HepG2 (cell line): ENCODE data around the gene ATP6V1F. TPM values are rescaled to one million over a fixed set of nuclear protein-coding genes. Genes with fewer than 3 reads are reported as not detected.

Source experiments
- HDAC1 ChIP-seq: sonication (generic); formaldehyde crosslinking; IDR thresholded peaks from 2 replicates; pipeline ENCODE4 v1.5.1; 2020; ENCODE audit warnings: mild to moderate bottlenecking, missing genetic modification reagents
- HNF1B ChIP-seq: sonication (generic); formaldehyde crosslinking; IDR thresholded peaks from 2 replicates; pipeline ENCODE4 v1.5.1; 2020; ENCODE audit warnings: mild to moderate bottlenecking, moderate library complexity, missing genetic modification reagents
- HOXA5 ChIP-seq: sonication (generic); formaldehyde crosslinking; IDR thresholded peaks from 2 replicates; pipeline ENCODE4 v1.4.0; 2020; ENCODE audit warnings: missing genetic modification reagents
- LRRFIP1 ChIP-seq: sonication (generic); formaldehyde crosslinking; conservative IDR thresholded peaks from 2 replicates; pipeline ENCODE4 v1.4.0; 2020; ENCODE audit warnings: missing genetic modification reagents
- MAF1 ChIP-seq: sonication (generic); formaldehyde crosslinking; IDR thresholded peaks from 2 replicates; pipeline ENCODE4 v1.5.0; 2020; ENCODE audit warnings: missing genetic modification reagents, borderline replicate concordance
- MXD4 ChIP-seq: IDR thresholded peaks from 2 replicates; pipeline ENCODE4 v1.6.1; 2016; ENCODE audit warnings: mild to moderate bottlenecking, missing biosample characterization, missing genetic modification reagents
- NCOR1 ChIP-seq: fragments of 200-600 bp; sonication (generic); IDR thresholded peaks from 2 replicates; pipeline ENCODE4 v1.7.0; 2017; ENCODE audit warnings: antibody characterized with exemption, low read length, borderline replicate concordance
- RBM39 ChIP-seq: fragments of 200-400 bp; formaldehyde crosslinking; IDR thresholded peaks from one replicate; pipeline ENCODE4 v1.6.1; 2018; ENCODE audit warnings: antibody characterized with exemption, mild to moderate bottlenecking, low read depth, low read length; ENCODE audit not compliant: poor library complexity, severe bottlenecking
- SMAD1 ChIP-seq: sonication (generic); formaldehyde crosslinking; IDR thresholded peaks from 2 replicates; pipeline ENCODE4 v1.4.0; 2020; ENCODE audit warnings: missing genetic modification reagents, low read depth, mild to moderate bottlenecking, borderline replicate concordance
- ZNF24 ChIP-seq: fragments of 450-650 bp; IDR thresholded peaks from 2 replicates; pipeline ENCODE4 v1.6.1; 2017; ENCODE audit warnings: antibody characterized with exemption, mild to moderate bottlenecking
- ZNF362 ChIP-seq: sonication (generic); formaldehyde crosslinking; IDR thresholded peaks from 2 replicates; pipeline ENCODE4 v1.4.0; 2020; ENCODE audit warnings: missing genetic modification reagents, mild to moderate bottlenecking, borderline replicate concordance
- ZNF446 ChIP-seq: sonication (generic); formaldehyde crosslinking; IDR thresholded peaks from 2 replicates; pipeline ENCODE4 v1.5.0; 2020; ENCODE audit warnings: mild to moderate bottlenecking, missing genetic modification reagents
- ZNF530 ChIP-seq: sonication (generic); formaldehyde crosslinking; IDR thresholded peaks from 2 replicates; pipeline ENCODE4 v1.5.0; 2020; ENCODE audit warnings: low read depth, mild to moderate bottlenecking, missing genetic modification reagents
- polyA plus RNA-seq, 8 experiments: library from polyadenylated mRNA; depleted of rRNA in 3 of 8; stranded (reverse) in 7 of 8; unstranded in 1 of 8; fragments of >200 nt; fragmentation: Illumina TruSeq in 4 of 8; extraction: Trizol in 4 of 8; gene quantifications; 2 replicates each; pipeline versions ENCODE4 v1.2.1 to v1.2.3, GENCODE V29; 2011 to 2016; ENCODE audit warnings: low read depth in 4 of 8, missing spikeins in 1 of 8, mixed read lengths in 1 of 8; ENCODE audit not compliant: insufficient read depth in 1 of 8
- total RNA-seq, 5 experiments: library from RNA; depleted of rRNA; stranded (reverse); fragments of >200 nt; fragmentation: Illumina TruSeq; extraction: Trizol; gene quantifications; 2 replicates each; pipeline ENCODE4 v1.2.3, GENCODE V29; 2016; ENCODE audit warnings: low read depth in 1 of 5
- TF ChIP-seq, protein P1 (sequence below): sonication (generic); formaldehyde crosslinking; IDR thresholded peaks from 2 replicates; pipeline ENCODE4 v1.8.0; 2022; ENCODE audit warnings: mild to moderate bottlenecking, missing genetic modification reagents; ENCODE audit not compliant: insufficient replicate concordance
- TF ChIP-seq, protein P2 (sequence below): sonication (generic); formaldehyde crosslinking; IDR thresholded peaks from 2 replicates; pipeline ENCODE4 v1.4.0; 2020; ENCODE audit warnings: missing genetic modification reagents
- TF ChIP-seq, protein P3 (sequence below): sonication (generic); formaldehyde crosslinking; IDR thresholded peaks from 2 replicates; pipeline ENCODE4 v1.4.0; 2020; ENCODE audit warnings: mild to moderate bottlenecking, missing genetic modification reagents

Gene ATP6V1F
- total and polyA plus RNA-seq, 2 of the 13 experiments (the other 11 are each of a cell fraction or from before 2014, with no cell fraction given) = 87.2 to 132 TPM

GRCh38 chr7:128869138-128869943, 6.7 kb downstream of the ATP6V1F start (continued):
- TF ChIP-seq, protein P1, sequence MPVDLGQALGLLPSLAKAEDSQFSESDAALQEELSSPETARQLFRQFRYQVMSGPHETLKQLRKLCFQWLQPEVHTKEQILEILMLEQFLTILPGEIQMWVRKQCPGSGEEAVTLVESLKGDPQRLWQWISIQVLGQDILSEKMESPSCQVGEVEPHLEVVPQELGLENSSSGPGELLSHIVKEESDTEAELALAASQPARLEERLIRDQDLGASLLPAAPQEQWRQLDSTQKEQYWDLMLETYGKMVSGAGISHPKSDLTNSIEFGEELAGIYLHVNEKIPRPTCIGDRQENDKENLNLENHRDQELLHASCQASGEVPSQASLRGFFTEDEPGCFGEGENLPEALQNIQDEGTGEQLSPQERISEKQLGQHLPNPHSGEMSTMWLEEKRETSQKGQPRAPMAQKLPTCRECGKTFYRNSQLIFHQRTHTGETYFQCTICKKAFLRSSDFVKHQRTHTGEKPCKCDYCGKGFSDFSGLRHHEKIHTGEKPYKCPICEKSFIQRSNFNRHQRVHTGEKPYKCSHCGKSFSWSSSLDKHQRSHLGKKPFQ (CRISPR knock-in tag) = peak; percentile 58
- TF ChIP-seq ZNF24 = no peak
- TF ChIP-seq, protein P2, sequence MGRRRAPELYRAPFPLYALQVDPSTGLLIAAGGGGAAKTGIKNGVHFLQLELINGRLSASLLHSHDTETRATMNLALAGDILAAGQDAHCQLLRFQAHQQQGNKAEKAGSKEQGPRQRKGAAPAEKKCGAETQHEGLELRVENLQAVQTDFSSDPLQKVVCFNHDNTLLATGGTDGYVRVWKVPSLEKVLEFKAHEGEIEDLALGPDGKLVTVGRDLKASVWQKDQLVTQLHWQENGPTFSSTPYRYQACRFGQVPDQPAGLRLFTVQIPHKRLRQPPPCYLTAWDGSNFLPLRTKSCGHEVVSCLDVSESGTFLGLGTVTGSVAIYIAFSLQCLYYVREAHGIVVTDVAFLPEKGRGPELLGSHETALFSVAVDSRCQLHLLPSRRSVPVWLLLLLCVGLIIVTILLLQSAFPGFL (CRISPR knock-in tag) = 0 out of 2 replicates have a peak, but pooled peaks have one; percentile 60
- TF ChIP-seq MAF1 (CRISPR knock-in tag) = no peak
- TF ChIP-seq SMAD1 = peak; percentile 34; the same call in 1 of the 2 replicates
- no peak for TF ChIP-seq NCOR1
- TF ChIP-seq MXD4 (CRISPR knock-in tag) = 0 out of 2 replicates have a peak, but pooled peaks have one; percentile 14
- TF ChIP-seq, protein P3, sequence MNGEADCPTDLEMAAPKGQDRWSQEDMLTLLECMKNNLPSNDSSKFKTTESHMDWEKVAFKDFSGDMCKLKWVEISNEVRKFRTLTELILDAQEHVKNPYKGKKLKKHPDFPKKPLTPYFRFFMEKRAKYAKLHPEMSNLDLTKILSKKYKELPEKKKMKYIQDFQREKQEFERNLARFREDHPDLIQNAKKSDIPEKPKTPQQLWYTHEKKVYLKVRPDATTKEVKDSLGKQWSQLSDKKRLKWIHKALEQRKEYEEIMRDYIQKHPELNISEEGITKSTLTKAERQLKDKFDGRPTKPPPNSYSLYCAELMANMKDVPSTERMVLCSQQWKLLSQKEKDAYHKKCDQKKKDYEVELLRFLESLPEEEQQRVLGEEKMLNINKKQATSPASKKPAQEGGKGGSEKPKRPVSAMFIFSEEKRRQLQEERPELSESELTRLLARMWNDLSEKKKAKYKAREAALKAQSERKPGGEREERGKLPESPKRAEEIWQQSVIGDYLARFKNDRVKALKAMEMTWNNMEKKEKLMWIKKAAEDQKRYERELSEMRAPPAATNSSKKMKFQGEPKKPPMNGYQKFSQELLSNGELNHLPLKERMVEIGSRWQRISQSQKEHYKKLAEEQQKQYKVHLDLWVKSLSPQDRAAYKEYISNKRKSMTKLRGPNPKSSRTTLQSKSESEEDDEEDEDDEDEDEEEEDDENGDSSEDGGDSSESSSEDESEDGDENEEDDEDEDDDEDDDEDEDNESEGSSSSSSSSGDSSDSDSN = peak; percentile 90; the same call in 1 of the 2 replicates
- 0 out of 2 replicates have a peak, but pooled peaks have one; percentile 42 for TF ChIP-seq ZNF446 (CRISPR knock-in tag)
- no peak for TF ChIP-seq LRRFIP1 (CRISPR knock-in tag)
- TF ChIP-seq ZNF530 (CRISPR knock-in tag) = no peak
- peak; percentile 4; the same call in 1 of the 2 replicates for TF ChIP-seq HDAC1 (CRISPR knock-in tag)
- TF ChIP-seq HNF1B (CRISPR knock-in tag) = no peak
- TF ChIP-seq ZNF362 = no peak
- 0 out of 2 replicates have a peak, but pooled peaks have one; percentile 31 for TF ChIP-seq HOXA5 (CRISPR knock-in tag)
- no peak for TF ChIP-seq RBM39
